Epithelial cell of esophagus (primary cell): ENCODE results near the gene PON3.

Source experiments
- DNase-seq: peaks from one replicate; pipeline ENCODE4 v3.0.0; 2010; ENCODE audit warnings: low read depth
- H3K4me3 ChIP-seq: 2 replicates; pipeline ENCODE4 v1.5.1; 2011; ENCODE audit warnings: mild to moderate bottlenecking, low read length, control low read depth
- CTCF ChIP-seq: IDR thresholded peaks from 2 replicates; pipeline ENCODE4 v1.5.1; 2011; ENCODE audit warnings: low read depth, mild to moderate bottlenecking, low read length, control low read depth, inconsistent platforms; ENCODE audit not compliant: insufficient read depth; ENCODE audit errors: missing control alignments

The PON3 gene

GRCh38 chr7:95322396-95322795 lies 73.8 kb downstream of the PON3 start:
- TF ChIP-seq CTCF, result no peak
- no peak overlapping the region for H3K4me3 ChIP-seq
- no peak for DNase-seq

- no peak for TF ChIP-seq CTCF
- no peak overlapping the region for H3K4me3 ChIP-seq
- no peak for DNase-seq
These were observed 74.5 kb downstream of the PON3 start for GRCh38 chr7:95321720-95322119.

DNA sequence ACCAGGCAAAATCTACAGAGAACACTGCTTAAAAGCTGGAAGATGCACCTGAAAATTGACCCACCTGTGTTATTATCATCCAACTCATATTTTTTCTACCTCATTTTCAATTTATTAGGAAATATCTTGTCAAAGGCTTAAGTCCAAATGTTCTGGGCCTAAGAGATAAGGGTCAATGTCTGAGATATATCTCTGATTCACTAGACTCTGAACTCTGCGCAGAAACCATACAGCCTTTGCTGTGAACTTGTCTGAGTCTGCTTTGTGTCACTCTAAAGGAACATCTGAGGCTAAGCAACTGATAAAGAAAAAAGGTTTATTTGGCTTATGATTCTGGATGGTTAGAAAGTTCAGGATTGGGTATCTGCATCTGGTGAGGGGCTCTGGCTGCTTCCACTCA lies 75.5 kb downstream of the PON3 start:
- TF ChIP-seq CTCF, result no peak
- DNase-seq, result no peak
- no peak overlapping the region for H3K4me3 ChIP-seq

- no peak for DNase-seq
- no peak overlapping the region for H3K4me3 ChIP-seq
- TF ChIP-seq CTCF, result no peak
These were observed 76.6 kb downstream of the PON3 start for GRCh38 chr7:95319570-95319969.

DNA sequence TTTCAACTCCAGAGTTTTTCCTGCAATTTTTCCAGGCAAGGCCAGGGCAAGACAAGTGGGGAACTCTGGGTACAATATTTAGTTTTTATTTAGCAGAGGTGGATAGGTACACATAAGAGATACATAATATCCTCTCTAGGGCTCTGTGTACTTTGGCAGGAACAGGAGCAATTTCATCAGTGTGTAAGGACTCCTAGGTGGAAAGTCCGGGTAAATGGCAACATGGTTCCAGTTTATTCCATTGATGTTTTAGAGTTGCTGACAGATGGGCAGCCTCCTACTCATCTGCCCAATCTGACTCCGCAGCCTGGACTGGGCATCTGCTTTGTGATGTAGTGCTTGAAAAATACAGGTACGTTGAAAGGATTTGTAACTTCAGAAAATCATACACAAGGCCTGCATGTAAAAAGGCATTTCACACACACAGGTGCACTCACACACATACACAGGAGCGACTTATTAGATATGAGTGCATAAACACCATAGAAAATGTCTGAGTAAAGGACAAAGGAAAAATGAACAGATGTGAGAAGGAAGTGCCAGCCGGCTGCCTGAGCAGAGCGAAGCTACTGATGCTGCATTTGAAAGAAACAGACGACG lies 77.6 kb downstream of the PON3 start:
- TF ChIP-seq CTCF, result no peak
- no peak overlapping the region for H3K4me3 ChIP-seq
- no peak for DNase-seq

DNA sequence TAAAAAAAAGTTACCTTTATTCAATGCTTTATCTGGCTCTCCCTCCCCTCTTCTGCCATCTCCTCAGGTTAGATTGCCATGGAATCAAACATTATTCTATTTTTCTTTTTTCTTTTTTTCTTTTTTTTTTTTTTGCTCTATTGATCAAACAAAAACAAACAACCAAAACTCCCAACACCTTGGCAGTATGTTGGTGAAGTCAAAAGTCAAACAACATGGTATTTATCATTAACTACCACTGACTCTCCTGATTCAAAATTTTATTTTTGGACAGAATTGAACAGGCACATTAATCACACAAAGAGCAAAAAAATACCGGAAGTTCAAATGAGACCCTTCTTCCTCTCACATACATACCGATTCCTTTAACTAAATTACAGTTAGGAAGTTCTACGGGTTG lies 78.2 kb downstream of the PON3 start:
- no peak for DNase-seq
- no peak overlapping the region for H3K4me3 ChIP-seq
- TF ChIP-seq CTCF, result no peak

- TF ChIP-seq CTCF, result no peak
- DNase-seq, result no peak
- no peak overlapping the region for H3K4me3 ChIP-seq
These were observed 78.6 kb downstream of the PON3 start for GRCh38 chr7:95317546-95317945.
